Suppressor macrophage treated with lipopolysaccharide for 4 hours (primary cell): ENCODE results near the gene DPF1.
"Not testable (repeated sequence)": the region's sequence is repeated elsewhere in the genome, so short reads cannot be mapped to it uniquely, and the experiment has no call there.

ENCODE experiments used
- DNase-seq: peaks from one replicate; pipeline ENCODE4 v3.0.0-alpha.2; 2020

The DPF1 gene

GRCh38 chr19:38250428-38250820, 26.4 kb upstream of the DPF1 start:
- no peak for DNase-seq

GRCh38 chr19:38248421-38248820, 24.4 kb upstream of the DPF1 start:
- DNase-seq: no peak

GRCh38 chr19:38247734-38248268, 23.8 kb upstream of the DPF1 start:
- DNase-seq: no peak

GRCh38 chr19:38247126-38247525, 23.1 kb upstream of the DPF1 start:
- no peak for DNase-seq

- no peak for DNase-seq
Observed at GRCh38 chr19:38245826-38246498, 21.9 kb upstream of the DPF1 start.

GRCh38 chr19:38243279-38243673, 19.3 kb upstream of the DPF1 start:
- no peak for DNase-seq

GRCh38 chr19:38239816-38240215, 15.8 kb upstream of the DPF1 start:
- no peak for DNase-seq

GRCh38 chr19:38234615-38235014, 10.6 kb upstream of the DPF1 start:
- DNase-seq: no peak

- peak; percentile 92 for DNase-seq
Observed at GRCh38 chr19:38233740-38234251, 9.8 kb upstream of the DPF1 start.

- DNase-seq: no peak
Observed at GRCh38 chr19:38231918-38232317, 7.9 kb upstream of the DPF1 start.

GRCh38 chr19:38230506-38231133, 6.6 kb upstream of the DPF1 start:
- DNase-seq: not testable (repeated sequence)

- DNase-seq: peak; percentile 46
Observed at GRCh38 chr19:38229585-38230073, 5.6 kb upstream of the DPF1 start.

GRCh38 chr19:38228491-38229439, 4.7 kb upstream of the DPF1 start:
- no peak for DNase-seq

GRCh38 chr19:38228005-38228377, 4.0 kb upstream of the DPF1 start:
- no peak for DNase-seq

- DNase-seq: no peak
Observed at GRCh38 chr19:38227287-38228004, 3.4 kb upstream of the DPF1 start.

- DNase-seq: not testable (repeated sequence)
Observed at GRCh38 chr19:38224863-38225218, 819 bp upstream of the DPF1 start.

- DNase-seq: no peak
Observed at GRCh38 chr19:38223617-38224013, 407 bp downstream of the DPF1 start.

GRCh38 chr19:38223119-38223523, 901 bp downstream of the DPF1 start:
- no peak for DNase-seq

GRCh38 chr19:38221919-38222830, 1.8 kb downstream of the DPF1 start:
- DNase-seq: no peak

GRCh38 chr19:38221421-38221820, 2.6 kb downstream of the DPF1 start:
- DNase-seq: no peak

GRCh38 chr19:38219221-38219620, 4.8 kb downstream of the DPF1 start:
- DNase-seq: no peak
